Breast epithelium (tissue), 3 donors: ENCODE results near the gene HSPA4.

ENCODE experiments used
- POLR2AphosphoS5 ChIP-seq, 3 donors: sonication (generic); formaldehyde crosslinking; IDR thresholded peaks; one replicate each; pipeline ENCODE4 v1.6.1; 2017; ENCODE audit warnings: antibody characterized with exemption in 3 of 3
- TF ChIP-seq, protein P1 (sequence below), 3 donors: fragments of 450-650 bp; IDR thresholded peaks; one replicate each; pipeline ENCODE4 v1.5.1; 2016 to 2017; ENCODE audit warnings: antibody characterized with exemption in 3 of 3, mild to moderate bottlenecking in 3 of 3, moderate library complexity in 3 of 3

DNA sequence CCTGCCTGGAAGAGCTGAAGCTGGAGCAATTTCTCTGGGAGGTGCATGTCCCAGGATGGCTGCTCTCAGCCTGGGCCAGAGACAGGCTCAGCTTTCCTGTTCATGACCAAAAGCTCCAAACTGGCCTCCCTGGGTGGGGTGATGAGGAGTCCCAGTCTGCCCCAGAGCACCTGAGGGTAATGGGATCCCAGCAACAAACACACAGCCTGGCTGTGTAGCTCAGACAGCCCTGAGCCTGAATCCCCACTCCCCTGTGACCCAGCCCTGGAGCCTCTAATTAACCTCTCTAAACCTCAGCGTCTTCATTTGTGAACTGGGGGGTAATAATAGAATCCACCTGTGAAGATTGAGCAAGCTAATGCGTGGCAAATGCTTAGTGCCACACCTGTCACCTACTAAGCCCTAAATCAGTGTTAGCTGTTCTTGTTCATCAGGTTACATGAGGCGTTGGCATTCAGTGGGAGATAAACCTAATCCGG is 67.5 kb downstream of the HSPA4 start:
- TF ChIP-seq, protein P1, sequence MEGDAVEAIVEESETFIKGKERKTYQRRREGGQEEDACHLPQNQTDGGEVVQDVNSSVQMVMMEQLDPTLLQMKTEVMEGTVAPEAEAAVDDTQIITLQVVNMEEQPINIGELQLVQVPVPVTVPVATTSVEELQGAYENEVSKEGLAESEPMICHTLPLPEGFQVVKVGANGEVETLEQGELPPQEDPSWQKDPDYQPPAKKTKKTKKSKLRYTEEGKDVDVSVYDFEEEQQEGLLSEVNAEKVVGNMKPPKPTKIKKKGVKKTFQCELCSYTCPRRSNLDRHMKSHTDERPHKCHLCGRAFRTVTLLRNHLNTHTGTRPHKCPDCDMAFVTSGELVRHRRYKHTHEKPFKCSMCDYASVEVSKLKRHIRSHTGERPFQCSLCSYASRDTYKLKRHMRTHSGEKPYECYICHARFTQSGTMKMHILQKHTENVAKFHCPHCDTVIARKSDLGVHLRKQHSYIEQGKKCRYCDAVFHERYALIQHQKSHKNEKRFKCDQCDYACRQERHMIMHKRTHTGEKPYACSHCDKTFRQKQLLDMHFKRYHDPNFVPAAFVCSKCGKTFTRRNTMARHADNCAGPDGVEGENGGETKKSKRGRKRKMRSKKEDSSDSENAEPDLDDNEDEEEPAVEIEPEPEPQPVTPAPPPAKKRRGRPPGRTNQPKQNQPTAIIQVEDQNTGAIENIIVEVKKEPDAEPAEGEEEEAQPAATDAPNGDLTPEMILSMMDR (IDR thresholded peaks at IDR 0.05) = no peak
- TF ChIP-seq POLR2AphosphoS5 (IDR thresholded peaks at IDR 0.05) = no peak
